GM18507 (cell line): Measurements from ENCODE around the gene DNAJB6.

Source experiments
- DNase-seq: peaks from one replicate; pipeline ENCODE4 v3.0.0; 2011; ENCODE audit warnings: low read depth; ENCODE audit not compliant: insufficient read length; ENCODE audit errors: extremely low spot score
- FAIRE-seq: peaks from 2 replicates; lab custom pipeline; 2011; peaks lifted over from hg19 to GRCh38; lab: Jason Lieb, UNC

DNAJB6 gene

DNA sequence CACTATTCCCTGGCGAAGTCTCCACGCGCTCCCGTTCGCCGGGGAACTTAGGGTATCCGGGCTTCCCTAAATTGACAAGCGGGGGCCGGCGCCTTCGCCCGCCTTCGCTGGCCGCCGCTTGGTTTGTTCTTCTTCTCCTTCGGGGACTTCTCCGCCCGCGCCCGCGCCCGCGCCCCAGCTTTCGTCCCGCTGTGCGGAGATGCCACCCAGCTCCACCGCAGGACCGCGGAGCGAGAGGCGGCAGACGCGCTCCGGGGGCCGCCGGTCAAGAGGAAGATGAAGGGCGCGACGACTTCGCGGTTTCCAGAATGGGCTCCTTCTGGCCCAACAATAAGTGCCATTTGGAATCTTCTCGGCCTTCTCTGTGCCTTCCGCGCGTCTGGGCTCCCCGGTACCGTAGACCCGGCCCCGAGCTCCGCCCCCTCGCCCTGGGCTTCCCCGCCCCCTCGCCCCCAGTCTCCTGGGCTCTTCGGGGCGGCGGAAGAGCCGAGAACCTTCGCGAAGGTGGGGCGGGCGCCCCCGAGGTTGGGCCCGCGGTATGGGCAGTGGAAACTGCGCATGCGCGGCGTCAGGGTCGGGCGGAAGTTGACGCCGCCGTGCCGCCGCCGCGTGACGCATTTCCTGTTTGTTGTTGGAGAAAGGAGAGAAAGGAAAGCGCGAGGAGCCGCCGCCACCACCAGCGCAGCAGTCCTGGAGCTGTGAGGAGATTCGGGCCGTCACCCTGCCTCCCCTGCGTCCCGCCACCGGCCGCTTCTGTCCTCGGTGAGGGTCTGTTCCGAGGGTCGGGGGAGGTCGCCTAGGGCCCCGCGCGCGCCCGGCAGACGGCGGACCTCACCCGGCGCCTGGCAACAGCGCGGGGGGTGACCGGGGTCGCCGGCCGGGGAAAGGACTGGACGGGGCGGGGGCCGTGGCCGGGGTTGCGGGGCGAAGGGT, at the start of gene DNAJB6:
Gene DNAJB6, plus strand, starts transcription at position 622 of the 933 bp plus-strand sequence. CDS start 21,569 bp downstream, outside the sequence.
- FAIRE-seq, result peak; percentile 88
- peak; percentile 87 for DNase-seq

DNA sequence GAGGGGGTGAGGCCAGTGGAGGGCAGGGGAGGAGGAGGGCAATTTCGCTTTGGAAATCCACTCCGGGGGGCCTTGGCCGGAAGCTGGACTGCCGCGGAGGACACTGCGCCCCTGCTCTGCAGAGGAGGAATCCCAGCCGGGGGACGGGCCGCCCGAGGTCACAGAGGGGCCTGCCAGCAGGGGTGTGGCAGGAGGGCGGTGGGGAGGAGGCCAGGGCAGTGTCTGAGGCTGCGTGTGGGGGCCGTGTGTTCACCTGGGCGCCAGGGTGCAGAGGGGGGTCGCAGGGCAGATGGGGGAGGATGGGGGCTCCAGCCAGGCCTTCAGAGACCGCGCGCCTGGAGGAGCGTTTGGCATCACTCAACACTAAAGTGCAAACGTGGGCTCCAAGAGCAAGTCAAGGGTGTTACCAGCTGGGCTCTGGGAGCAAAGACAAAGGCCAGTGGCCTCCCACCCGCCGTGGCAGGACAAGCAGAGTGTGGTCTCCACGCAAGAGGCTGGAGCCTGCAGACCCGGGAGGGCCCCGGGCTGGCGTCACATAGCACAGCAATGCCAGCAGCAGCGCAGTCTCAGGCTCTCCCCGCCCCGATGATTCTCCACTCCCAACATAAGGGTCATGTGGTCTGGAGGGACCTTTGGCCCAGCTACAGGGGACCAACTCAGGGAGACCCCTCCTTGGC, 45.3 kb upstream of the DNAJB6 start:
- DNase-seq (no peak), FAIRE-seq (no peak)

DNA sequence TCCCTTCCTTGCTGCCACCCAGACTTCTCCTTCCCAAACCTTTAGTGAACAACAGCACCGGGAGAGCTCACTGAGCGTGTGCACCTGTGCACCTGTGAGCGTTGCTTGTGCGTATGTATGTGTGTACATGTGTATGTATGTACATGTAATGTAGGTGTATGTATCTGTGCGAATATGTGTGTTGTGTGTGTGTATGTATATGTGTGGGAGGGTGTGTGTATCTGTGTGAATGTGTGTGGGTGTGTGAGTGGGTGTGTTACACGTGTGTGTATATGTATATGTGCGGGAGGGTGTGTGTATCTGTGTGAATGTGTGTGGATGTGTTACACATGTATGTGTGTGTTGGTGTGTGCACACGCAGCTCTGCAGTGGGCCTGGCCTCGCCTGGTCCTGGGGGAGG, 44.5 kb upstream of the DNAJB6 start:
- DNase-seq (no peak), FAIRE-seq (no peak)

DNA sequence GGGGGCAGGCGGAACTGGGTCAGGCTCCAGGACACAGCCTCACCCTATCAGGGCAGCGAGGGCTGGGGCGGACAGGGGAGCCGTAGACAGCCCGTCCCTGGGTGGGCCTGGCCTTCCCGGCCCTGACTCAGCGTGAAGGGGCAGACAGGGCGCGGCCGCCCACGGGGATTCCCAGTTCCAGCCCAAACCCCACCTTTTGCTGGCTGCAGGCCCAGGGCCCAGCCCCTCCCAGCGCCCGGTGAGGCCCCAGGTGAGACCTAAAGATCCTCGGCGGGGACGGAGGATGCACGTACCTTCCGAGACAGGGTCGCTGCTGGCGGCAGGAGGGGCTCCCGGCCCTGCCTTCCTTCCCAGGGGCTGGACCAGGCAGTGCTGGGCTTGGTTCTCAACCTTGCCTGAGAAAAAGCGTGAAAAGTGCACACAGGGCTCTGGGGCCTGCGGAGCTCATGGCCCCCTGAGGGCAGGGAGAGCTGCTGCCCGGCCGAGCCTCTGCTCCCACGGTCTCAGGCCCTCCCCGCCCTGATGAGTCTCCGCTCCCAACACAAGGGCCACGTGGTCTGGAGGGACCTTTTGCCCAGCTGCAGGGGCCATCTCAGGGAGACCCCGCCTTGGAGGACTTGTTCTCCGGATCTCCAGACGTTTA, 43.9 kb upstream of the DNAJB6 start:
- no peak for FAIRE-seq

DNA sequence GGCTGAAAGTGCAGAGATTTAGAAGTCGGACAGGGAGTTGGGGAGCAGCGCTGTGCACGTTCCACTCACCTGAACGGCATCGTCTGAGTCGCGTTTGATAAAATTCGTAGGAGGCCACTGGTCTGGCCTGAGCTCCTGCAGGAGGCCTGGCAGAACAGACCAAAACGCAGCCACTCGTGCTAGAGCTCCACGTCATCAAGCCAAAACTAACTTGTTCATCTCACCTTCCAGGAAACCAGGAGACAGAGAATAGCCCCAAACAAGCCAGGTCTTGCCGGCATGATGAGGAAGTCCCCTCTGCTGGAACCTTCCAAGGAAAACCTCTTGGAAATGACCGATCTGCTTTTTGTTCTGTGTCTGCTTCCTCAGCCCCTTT, 43.4 kb upstream of the DNAJB6 start:
- DNase-seq, result no peak
- FAIRE-seq, result no peak

More for the DNA sequence above, 43.9 kb upstream of the DNAJB6 start:
- DNase-seq, result no peak

DNA sequence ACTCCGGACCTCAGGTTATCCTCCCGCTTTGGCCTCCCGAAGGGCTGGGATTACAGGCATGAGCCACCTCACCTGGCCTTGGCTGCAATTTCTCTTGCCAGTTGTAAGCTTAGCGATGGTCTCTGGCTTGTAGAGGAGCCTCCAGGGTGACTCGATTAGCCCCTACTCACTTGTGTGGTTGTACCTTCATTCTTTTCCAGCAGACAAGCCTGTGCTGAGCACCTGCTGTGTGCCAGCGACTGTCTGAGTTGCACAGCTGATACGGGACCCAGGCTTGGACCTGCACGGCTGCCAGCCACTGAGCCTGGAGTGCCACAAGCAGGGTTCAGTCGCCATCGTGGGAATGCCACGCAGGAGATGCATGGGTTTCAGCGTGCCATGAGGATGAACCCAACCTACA, 42.0 kb upstream of the DNAJB6 start:
- DNase-seq (no peak), FAIRE-seq (no peak)

DNA sequence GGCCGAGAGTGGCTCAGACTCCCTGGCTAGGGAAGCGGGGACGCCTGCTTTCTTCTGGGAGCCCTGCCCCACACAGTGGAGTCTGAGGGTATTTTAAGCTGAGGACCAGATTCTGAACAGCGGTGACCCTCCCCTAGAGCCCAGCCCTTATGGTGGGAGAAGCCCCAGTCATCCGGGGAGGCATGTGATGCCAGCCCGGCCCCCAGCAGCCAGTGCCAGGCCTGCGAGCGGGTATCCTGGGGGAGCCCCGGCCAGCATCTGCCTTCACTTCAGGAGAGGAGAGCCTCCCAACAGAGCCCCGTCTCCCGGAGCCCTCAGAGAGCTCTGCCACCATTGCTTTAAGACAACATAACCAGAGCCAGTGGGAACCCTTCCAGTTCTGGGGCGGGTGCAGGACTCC, 41.5 kb upstream of the DNAJB6 start:
- no peak for FAIRE-seq
- DNase-seq, result no peak

DNA sequence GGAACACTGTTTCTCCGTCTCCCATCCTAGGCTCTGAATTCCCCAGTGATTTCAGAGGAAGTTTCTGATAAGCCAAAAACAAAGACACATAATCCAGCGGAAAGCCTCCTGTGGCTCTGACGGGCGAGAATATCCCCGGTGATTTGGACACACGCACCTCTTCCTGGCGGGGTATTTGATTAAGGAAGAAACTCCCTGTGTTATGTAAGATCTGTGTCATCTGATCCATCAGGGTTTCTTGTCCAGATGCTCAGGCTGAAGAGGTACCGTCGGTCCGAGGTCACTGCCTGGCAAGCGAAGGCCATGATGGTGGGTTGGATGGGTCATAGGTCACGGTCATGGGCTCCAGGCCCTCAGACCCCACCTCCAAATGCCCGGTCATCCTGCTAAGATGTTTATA, 39.6 kb upstream of the DNAJB6 start:
- no peak for FAIRE-seq
- DNase-seq, result no peak

DNA sequence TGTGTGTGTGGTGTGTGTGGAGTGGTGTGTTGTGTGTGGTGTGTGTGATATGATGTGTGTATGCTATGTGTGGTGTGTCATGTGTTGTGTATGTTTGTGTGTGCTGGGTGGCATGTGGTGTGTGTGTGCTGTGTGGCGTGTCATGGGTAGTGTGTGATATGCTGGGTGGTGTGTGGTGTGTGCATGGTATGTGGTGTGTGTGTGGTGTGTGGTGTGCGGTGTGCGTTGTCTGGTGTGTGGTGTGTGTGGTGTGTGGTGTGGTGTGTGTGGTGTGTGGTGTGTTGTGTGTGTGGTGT, 37.5 kb upstream of the DNAJB6 start:
- DNase-seq (no peak), FAIRE-seq (no peak)

DNA sequence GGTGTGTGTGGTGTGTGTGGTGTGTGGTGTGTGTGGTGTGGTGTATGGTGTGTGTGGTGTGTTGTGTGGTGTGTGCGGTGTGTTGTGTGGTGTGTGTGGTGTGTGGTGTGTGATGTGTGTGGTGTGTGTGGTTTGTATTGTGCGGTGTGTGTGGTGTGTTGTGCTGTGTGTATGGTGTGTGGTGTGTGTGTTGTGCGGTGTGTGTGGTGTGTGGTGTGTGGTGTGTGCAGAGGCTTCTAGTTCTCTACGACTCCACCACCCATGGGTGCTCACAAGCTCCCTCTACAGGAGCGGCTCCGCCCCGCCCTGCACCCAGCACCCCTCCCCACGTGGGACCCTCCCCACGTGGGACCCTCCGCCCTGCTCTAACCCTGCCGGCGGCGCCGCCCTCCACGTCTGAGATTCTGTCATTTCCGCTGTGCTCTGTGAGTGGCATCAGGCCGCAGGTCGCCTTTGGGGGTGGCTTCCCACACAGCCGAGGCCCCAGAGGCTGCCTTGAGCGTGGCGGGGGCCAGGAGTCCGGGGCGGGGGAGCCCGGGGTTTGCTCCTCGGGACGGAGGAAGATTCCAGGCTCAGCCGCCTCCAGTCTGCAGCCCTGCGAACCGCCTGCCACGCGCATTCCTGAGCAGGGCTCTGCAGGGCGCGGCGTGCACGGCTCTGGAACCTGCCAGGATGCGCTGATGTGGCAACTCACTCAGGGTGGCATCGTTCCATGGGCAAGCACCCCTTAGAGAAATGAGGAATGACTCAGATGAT, 37.0 kb upstream of the DNAJB6 start:
- FAIRE-seq (no peak), DNase-seq (no peak)

DNA sequence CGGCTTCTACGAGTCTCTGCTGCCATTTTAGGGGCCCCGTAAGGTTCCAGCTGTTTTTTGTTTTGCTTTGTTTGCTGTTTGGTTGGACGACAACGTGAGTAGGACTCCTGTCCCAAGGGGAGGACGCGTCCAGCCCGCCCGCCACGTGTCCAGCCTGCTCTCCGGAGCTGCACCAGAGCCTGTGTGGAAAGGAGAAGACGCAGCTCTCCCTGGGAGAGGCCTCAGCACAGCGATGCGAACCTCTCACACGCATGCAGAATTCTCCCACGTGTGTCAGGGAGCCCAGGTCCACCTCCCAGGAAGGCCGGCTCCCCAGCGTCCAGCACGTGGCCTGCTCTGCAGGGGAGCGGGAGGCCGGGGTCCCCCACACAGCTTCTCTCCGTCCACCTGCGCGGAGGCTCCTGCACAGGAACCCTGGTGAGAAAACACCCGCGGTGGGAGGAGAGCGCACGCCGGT, 36.4 kb upstream of the DNAJB6 start:
- DNase-seq (no peak), FAIRE-seq (no peak)

DNA sequence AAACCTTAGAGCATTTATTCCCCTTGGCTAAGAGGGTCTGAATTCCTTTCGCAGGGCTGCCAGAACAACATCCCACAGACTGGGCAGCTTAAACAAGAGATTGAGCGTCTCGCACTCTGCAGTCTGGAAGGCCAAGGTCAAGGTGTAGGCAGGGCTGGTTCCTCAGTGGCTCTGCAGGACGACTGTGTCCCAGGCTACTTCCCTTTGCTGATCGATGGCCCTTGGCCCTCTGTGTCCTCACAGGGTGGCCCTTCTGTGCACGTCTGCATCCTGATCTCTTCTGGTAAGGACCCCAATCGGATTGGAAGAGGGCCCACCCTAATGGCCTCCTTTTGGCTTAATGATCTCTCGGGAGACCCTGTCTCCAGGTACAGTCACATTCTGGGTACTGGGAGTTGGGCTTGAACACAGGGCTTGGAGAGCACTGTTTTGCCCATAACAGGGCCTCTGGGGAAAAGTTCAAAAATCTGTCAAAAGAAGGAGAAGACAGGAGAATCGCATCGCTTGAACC, 35.1 kb upstream of the DNAJB6 start:
- DNase-seq, result no peak
- FAIRE-seq, result no peak

DNA sequence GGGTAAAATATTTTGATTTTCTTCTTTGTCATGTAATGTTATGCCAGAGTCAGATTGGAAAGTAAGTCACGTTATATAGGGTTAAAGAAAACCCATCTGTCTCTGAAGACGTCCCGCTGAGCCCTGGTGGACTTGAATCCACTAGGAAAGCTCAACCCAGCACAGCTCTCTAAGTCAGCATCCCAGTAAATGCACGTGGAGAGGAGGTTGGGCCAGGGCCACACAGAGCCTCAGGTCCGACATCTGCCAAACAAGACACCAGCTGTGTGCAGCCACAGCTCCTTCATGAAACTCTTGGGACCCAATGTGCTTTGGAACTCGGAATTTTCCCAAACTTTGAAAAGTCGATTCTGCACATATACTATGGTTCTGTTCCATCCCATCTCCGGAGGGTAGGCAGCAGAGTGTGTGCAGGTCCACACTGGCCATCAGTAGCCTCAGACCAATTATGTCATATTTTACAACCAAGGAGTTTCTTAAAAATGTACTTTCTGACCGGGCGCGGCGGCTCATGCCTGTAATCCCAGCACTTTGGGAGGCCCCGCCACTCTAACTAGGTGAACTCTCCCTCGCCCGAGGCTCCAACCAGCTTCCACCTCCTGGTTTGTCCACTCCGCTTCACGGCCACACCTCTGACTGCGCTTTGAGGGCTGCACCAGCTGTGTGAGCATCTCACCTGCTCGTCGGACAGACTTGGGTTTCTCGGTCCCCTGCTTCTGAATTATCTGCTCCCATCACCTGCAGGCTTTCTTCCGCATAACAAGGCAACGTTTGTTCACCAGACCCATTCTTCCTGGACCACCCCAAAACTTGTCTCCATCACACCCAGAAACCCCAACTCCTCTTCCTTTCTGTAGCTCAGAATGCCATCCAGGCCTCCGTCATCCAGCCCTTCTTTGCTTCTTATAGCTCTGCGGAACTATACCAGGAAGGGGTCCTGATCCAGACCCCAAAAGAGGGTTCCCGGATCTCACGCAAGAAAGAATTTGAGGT, 29.7 kb upstream of the DNAJB6 start:
- no peak for DNase-seq
- FAIRE-seq, result no peak

DNA sequence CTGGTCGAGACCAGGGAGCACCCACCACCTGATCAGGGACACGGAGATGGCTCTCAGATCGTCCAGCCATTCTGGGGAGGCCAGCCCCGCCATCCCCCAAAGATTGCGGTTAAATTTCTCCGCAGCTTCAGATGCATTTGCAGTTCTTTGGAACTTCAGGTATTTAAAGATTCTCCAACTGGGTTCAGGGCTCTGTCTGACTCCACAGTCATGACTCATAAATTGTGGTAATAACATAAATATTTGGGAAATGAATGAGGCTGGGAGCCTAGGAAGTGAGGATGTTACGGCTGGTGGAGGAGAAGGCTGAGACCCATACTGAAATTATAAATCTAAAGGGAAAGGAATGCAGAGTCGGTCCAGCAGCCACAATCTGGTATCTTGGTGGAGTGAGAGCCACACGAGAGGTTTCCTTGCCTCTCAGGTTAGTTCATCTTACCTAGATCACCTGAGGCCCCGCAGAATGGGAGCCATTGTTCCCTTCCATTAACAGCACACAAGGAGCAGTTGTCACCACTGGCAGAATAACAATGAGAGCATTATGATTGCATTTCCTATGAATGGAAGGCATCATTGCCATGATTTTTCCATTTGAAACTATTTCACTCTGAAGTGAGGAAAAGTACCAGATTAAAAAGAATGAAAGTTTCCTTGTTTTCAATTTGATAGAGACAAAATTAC, 26.7 kb upstream of the DNAJB6 start:
- DNase-seq, result no peak
- FAIRE-seq, result no peak

DNA sequence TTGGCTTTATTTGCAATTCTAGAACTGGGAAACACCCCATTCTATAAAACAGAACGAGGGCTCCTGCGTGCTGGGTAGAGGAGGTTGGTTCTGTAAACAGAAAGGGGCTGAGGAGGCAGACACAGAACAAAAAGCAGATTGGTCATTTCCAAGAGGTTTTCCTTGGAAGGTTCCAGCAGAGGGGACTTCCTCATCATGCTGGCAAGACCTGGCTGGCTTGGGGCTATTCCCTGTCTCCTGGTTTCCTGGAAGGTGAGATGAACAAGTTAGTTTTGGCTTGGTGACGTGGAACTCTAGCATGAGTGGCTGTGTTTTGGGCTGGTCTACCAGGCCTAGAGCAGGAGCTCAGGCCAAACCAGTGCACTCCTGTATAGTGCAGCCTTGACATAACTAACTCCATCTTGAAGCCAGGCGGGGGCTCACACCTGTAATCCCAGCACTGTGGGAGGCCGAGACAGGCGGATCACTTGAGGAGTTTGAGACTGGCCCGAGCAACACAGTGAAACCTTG, 26.1 kb upstream of the DNAJB6 start:
- no peak for FAIRE-seq
- DNase-seq, result no peak

DNA sequence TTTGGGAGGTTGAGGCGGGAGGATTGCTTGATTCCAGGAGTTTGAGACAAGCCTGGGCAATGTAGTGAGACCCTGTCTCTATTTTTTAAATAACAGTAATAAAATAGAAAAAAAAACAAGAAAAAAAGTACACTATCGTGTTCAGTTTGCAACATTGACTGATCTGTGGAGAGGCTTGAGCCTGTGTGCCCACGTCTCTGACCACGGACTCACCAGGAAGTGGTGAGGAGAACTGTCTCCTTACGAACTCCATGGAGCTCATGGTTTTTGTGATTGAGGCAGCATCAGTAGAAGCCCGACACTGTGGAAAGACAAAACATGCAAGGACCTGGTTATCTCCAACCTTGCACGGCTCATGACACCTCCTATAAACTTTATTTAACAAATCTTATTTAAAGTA, 23.9 kb upstream of the DNAJB6 start:
- FAIRE-seq (no peak), DNase-seq (no peak)

DNA sequence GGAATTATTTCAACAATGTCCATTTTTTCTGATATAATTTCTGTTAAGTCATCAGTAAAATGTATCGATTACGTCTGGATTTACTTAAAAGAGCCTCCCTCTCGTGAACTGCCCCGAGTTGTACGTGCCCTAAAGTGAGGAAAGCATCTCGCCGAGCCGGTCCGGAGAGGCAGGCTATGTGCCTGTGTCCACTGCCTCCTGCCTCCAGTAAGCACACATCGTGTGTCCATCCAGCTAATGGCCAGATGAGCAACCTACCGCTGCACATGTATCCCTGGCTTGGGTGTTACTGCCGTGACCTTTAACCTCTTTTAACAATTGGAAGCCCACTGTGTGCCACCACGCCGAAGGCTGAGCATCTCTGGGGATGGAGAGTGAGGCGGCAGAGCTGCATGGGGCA, 23.2 kb upstream of the DNAJB6 start:
- DNase-seq, result no peak
- FAIRE-seq, result no peak
